Thoracic aorta (tissue), 2 donors: ENCODE results near the gene CAPN14. TPM values are rescaled to one million over a fixed set of nuclear protein-coding genes. Genes with fewer than 3 reads are reported as not detected.

Experiments used
- ATAC-seq: fragments of 150-250 bp; one replicate; pipeline ENCODE4 v1.8.0; 2017; ENCODE audit warnings: low read depth; ENCODE audit not compliant: insufficient number of reproducible peaks, low FRiP score
- DNase-seq: peaks from one replicate; pipeline ENCODE4 v3.0.0-alpha.2; 2020; ENCODE audit warnings: low spot score
- H3K27ac ChIP-seq, 2 donors: fragments of 200-600 bp; sonication (generic); 1 replicate in 1 of 2; 2 replicates in 1 of 2; pipeline ENCODE4 v1.5.1; 2016; ENCODE audit warnings: mild to moderate bottlenecking in 2 of 2, moderate library complexity in 2 of 2
- H3K27me3 ChIP-seq: fragments of 200-600 bp; sonication (generic); replicated peaks from 2 replicates; pipeline ENCODE4 v1.6.0; 2016; ENCODE audit warnings: mild to moderate bottlenecking; ENCODE audit not compliant: insufficient read depth
- H3K36me3 ChIP-seq: fragments of 200-600 bp; sonication (generic); one replicate; pipeline ENCODE4 v1.5.1; 2016
- H3K4me1 ChIP-seq, 2 donors: fragments of 200-600 bp; sonication (generic); 1 replicate in 1 of 2; 2 replicates in 1 of 2; pipeline versions ENCODE4 v1.5.1 to v1.6.0; 2016; ENCODE audit warnings: low read depth in 2 of 2, mild to moderate bottlenecking in 1 of 2; ENCODE audit not compliant: control insufficient read depth in 1 of 2
- H3K4me3 ChIP-seq: fragments of 200-600 bp; sonication (generic); 2 replicates; pipeline ENCODE4 v1.5.1; 2016; ENCODE audit warnings: mild to moderate bottlenecking
- H3K9me3 ChIP-seq: fragments of 200-600 bp; sonication (generic); 2 replicates; pipeline ENCODE4 v1.5.1; 2016
- total RNA-seq, 2 donors: library from RNA; depleted of rRNA; stranded (reverse); fragments of >200 nt; gene quantifications; one replicate each; pipeline versions ENCODE4 v1.1.0 to v1.2.3, GENCODE V29; 2016
- TF ChIP-seq, protein P1 (sequence below): fragments of 200-600 bp; sonication (generic); IDR thresholded peaks from one replicate; pipeline ENCODE4 v1.5.1; 2019; ENCODE audit warnings: antibody characterized with exemption

The CAPN14 gene
- total RNA-seq, 2 donors from 2014 or later: 0.14 TPM; not detected in 1

DNA sequence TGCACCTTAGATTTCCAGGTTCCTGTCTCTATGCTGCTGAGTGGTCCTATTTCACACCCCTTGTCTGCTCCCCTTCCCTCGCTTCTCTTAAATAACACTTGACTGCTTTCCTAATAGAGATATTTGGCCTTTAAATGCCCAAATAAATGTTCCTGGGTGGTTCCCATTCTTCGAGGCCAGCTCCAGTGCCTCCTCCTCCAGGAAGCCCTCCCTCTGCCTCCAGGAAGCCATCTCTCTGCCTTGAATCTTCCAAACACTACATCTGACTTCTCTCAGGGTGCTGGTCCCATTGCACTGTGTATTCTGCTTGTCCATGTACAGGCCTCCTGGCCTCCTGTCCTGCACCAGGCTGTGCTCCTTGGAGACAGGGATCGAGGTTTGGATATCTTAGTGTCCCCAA lies 30.8 kb upstream of the CAPN14 start:
- H3K36me3 ChIP-seq: peaks cover 23% of the 10 kb centered on the region
- ATAC-seq (no peak), DNase-seq (no peak)
- no peak overlapping the region for H3K4me3 ChIP-seq
- H3K9me3 ChIP-seq: no peaks in the 10 kb centered on the region
- H3K4me1 ChIP-seq: no peaks in the 10 kb centered on the region
- TF ChIP-seq, protein P1, sequence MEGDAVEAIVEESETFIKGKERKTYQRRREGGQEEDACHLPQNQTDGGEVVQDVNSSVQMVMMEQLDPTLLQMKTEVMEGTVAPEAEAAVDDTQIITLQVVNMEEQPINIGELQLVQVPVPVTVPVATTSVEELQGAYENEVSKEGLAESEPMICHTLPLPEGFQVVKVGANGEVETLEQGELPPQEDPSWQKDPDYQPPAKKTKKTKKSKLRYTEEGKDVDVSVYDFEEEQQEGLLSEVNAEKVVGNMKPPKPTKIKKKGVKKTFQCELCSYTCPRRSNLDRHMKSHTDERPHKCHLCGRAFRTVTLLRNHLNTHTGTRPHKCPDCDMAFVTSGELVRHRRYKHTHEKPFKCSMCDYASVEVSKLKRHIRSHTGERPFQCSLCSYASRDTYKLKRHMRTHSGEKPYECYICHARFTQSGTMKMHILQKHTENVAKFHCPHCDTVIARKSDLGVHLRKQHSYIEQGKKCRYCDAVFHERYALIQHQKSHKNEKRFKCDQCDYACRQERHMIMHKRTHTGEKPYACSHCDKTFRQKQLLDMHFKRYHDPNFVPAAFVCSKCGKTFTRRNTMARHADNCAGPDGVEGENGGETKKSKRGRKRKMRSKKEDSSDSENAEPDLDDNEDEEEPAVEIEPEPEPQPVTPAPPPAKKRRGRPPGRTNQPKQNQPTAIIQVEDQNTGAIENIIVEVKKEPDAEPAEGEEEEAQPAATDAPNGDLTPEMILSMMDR: no peak
- H3K27me3 ChIP-seq: no peaks in the 10 kb centered on the region
- H3K27ac ChIP-seq: no peak overlapping the region

DNA sequence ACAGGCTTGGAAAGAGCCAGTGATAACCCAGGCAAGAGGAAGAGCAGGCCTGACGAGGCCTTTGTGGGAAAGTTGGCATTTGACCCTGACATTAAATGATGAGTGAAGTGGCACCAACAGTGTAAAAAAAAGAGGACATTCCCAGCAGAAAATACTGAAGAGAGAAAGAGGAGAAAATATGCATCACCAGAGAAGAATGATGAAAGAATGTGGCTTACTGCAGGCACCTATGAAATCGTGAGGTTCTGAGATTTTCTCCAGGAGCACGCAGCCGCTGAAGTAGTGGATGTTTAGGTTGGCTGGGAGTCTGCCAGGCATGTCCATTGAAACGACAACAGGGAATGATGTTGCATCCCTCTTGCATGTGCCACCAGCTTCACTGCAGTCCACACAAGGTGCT lies 30.4 kb upstream of the CAPN14 start:
- no peaks in the 10 kb centered on the region for H3K4me1 ChIP-seq
- peaks cover 23% of the 10 kb centered on the region for H3K36me3 ChIP-seq
- H3K27me3 ChIP-seq: no peaks in the 10 kb centered on the region
- TF ChIP-seq, protein P1: no peak
- no peaks in the 10 kb centered on the region for H3K9me3 ChIP-seq
- DNase-seq (no peak), ATAC-seq (no peak)
- no peak overlapping the region for H3K27ac ChIP-seq
- H3K4me3 ChIP-seq: no peak overlapping the region

DNA sequence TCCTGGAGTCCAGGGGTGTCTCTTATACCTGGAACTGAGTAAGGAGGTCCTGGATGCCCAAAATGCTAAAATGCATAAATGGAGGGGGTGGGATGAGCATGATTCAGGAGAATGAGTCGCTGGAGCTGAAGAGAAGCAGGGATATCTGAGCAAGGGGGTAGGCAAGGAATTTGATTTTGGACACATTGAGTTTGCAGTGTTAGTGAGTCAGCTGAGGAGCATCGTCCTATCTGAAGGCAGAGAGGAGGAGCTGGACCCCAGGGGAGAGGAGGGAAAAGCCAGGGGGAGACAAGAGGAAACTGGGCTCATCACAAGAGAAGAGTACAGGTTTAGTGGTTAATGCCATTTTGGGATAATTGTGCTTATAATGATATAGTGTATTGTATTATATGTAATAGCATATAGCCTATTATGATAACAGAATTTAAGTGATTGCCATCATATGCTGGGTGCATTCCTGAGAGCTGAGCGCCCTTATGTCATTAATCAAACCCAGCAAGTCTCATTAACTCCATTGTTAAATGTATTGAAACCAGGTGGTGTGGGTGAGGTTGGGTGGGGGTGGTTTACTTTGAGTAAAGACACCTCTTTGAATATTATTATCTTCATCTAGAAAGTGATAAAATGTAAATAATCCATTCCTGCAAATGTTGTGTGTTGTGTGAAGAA lies 29.0 kb upstream of the CAPN14 start:
- H3K36me3 ChIP-seq: peaks cover 23% of the 10 kb centered on the region
- DNase-seq: no peak
- no peak for ATAC-seq

DNA sequence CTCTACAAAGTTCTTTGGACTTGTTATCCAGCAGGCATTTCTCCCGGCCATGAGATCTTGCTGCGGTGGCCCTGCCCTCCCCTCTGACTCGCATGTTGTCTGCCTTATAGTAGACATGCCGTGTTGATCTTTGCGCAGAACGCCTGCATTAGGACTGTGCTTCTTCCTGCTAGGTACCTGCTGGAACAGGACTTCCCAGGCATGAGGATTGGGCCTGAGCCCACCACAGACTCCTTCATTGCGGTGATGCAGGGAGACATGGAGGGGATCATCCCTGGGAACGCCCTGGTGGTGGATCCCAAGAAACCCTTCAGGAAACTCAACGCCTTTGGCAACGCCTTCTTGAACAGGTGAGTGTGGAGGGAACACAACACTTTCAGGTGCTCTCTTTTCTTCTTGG lies 26.8 kb upstream of the CAPN14 start:
- Histone ChIP-seq H3K27me3 (no peaks in the 10 kb centered on the region), H3K4me1 (peaks cover 16 to 28% of the 10 kb centered on the region in 2 donors), H3K9me3 (no peaks in the 10 kb centered on the region), H3K4me3 (no peak overlapping the region), H3K27ac (no peak overlapping the region), H3K36me3 (peaks cover 18% of the 10 kb centered on the region)
- DNase-seq (no peak), ATAC-seq (no peak)
- TF ChIP-seq, protein P1: no peak

More for the DNA sequence above, 29.0 kb upstream of the CAPN14 start:
- TF ChIP-seq, protein P1: no peak
- no peak overlapping the region for H3K4me3 ChIP-seq
- H3K4me1 ChIP-seq: peaks cover 0 to 7% of the 10 kb centered on the region in 2 donors
- H3K27ac ChIP-seq: no peak overlapping the region
- H3K27me3 ChIP-seq: no peaks in the 10 kb centered on the region
- no peaks in the 10 kb centered on the region for H3K9me3 ChIP-seq

DNA sequence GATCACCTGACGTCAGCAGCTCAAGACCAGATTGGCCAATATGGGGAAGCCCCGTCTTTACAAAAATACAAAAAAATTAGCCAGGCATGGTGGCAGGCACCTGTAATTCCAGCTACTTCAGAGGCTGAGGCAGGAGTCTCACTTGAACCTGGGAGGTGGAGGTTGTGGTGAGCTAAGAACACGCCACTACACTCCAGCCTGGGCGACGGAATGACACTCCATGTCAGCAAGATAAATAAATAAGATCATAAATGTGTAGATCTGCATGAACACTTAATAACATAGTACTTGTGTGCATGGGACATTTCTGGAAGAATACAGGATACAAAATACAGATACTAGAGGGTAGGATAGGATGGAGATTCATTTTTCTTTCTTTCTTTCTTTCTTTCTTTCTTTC lies 25.7 kb upstream of the CAPN14 start:
- H3K4me1 ChIP-seq: peaks cover 26 to 38% of the 10 kb centered on the region in 2 donors
- H3K36me3 ChIP-seq: peaks cover 14% of the 10 kb centered on the region
- ATAC-seq (no peak), DNase-seq (no peak)
- H3K4me3 ChIP-seq: no peak overlapping the region
- TF ChIP-seq, protein P1: no peak
- H3K27me3 ChIP-seq: no peaks in the 10 kb centered on the region
- H3K27ac ChIP-seq: no peak overlapping the region
- H3K9me3 ChIP-seq: no peaks in the 10 kb centered on the region
